HepG2 (cell line): ENCODE measurements around the gene HSPE1. TPM values are rescaled to one million over a fixed set of nuclear protein-coding genes. Genes with fewer than 3 reads are reported as not detected.
A peak's percentile ranks its signal among the peaks of the same experiment; 100 is the strongest.

Experiments
- AFF4 ChIP-seq: sonication (generic); formaldehyde crosslinking; IDR thresholded peaks from 2 replicates; pipeline ENCODE4 v1.4.0; 2020; ENCODE audit warnings: missing genetic modification reagents
- ATF4 ChIP-seq, 2 experiments: fragments of 450-650 bp in 1 of 2; sonication (generic) in 1 of 2; formaldehyde crosslinking; IDR thresholded peaks; 2 replicates each; pipeline versions ENCODE4 v1.5.0 to v1.8.0; 2020 to 2022; ENCODE audit warnings: mild to moderate bottlenecking in 1 of 2, missing genetic modification reagents in 1 of 2
- BRCA1 ChIP-seq: sonication (generic); formaldehyde crosslinking; IDR thresholded peaks from 2 replicates; pipeline ENCODE4 v1.4.0; 2020; ENCODE audit warnings: missing genetic modification reagents
- GATAD1 ChIP-seq: IDR thresholded peaks from 2 replicates; pipeline ENCODE4 v1.6.1; 2016; ENCODE audit warnings: missing genetic modification reagents, missing compliant biosample characterization
- GTF2F1 ChIP-seq: fragments of 150-350 bp; IDR thresholded peaks from 2 replicates; pipeline ENCODE4 v1.6.1; 2014; ENCODE audit warnings: low read length
- HDAC1 ChIP-seq: sonication (generic); formaldehyde crosslinking; IDR thresholded peaks from 2 replicates; pipeline ENCODE4 v1.5.1; 2020; ENCODE audit warnings: mild to moderate bottlenecking, missing genetic modification reagents
- HOXD1 ChIP-seq: sonication (generic); formaldehyde crosslinking; IDR thresholded peaks from 2 replicates; pipeline ENCODE4 v1.5.0; 2020; ENCODE audit warnings: missing genetic modification reagents
- MXD1 ChIP-seq: sonication (generic); formaldehyde crosslinking; IDR thresholded peaks from 2 replicates; pipeline ENCODE4 v1.4.0; 2020; ENCODE audit warnings: mild to moderate bottlenecking, missing genetic modification reagents
- RFXAP ChIP-seq: sonication (generic); formaldehyde crosslinking; IDR thresholded peaks from 2 replicates; pipeline ENCODE4 v1.4.0; 2020; ENCODE audit warnings: missing genetic modification reagents, borderline replicate concordance
- SIN3A ChIP-seq: IDR thresholded peaks from 2 replicates; pipeline ENCODE4 v1.6.1; 2011; ENCODE audit warnings: low read depth, mild to moderate bottlenecking, control low read depth, low read length, borderline replicate concordance
- ZMYM3 ChIP-seq: sonication (generic); formaldehyde crosslinking; IDR thresholded peaks from 2 replicates; pipeline ENCODE4 v1.5.1; 2020; ENCODE audit warnings: mild to moderate bottlenecking, missing genetic modification reagents
- ZNF276 ChIP-seq: sonication (generic); formaldehyde crosslinking; IDR thresholded peaks from 2 replicates; pipeline ENCODE4 v1.4.0; 2020; ENCODE audit warnings: mild to moderate bottlenecking, low read depth, missing genetic modification reagents
- ZNF335 ChIP-seq: sonication (generic); formaldehyde crosslinking; IDR thresholded peaks from 2 replicates; pipeline ENCODE4 v1.4.0; 2020; ENCODE audit warnings: missing genetic modification reagents
- ZNF460 ChIP-seq: sonication (generic); formaldehyde crosslinking; IDR thresholded peaks from 2 replicates; pipeline ENCODE4 v1.5.1; 2020; ENCODE audit warnings: missing genetic modification reagents, mild to moderate bottlenecking, borderline replicate concordance
- ZXDC ChIP-seq: sonication (generic); formaldehyde crosslinking; IDR thresholded peaks from 2 replicates; pipeline ENCODE4 v1.5.0; 2020; ENCODE audit warnings: mild to moderate bottlenecking, missing genetic modification reagents
- polyA plus RNA-seq, 8 experiments: library from polyadenylated mRNA; depleted of rRNA in 3 of 8; stranded (reverse) in 7 of 8; unstranded in 1 of 8; fragments of >200 nt; fragmentation: Illumina TruSeq in 4 of 8; extraction: Trizol in 4 of 8; gene quantifications; 2 replicates each; pipeline versions ENCODE4 v1.2.1 to v1.2.3, GENCODE V29; 2011 to 2016; ENCODE audit warnings: low read depth in 4 of 8, missing spikeins in 1 of 8, mixed read lengths in 1 of 8; ENCODE audit not compliant: insufficient read depth in 1 of 8
- total RNA-seq, 5 experiments: library from RNA; depleted of rRNA; stranded (reverse); fragments of >200 nt; fragmentation: Illumina TruSeq; extraction: Trizol; gene quantifications; 2 replicates each; pipeline ENCODE4 v1.2.3, GENCODE V29; 2016; ENCODE audit warnings: low read depth in 1 of 5

Gene HSPE1
- total and polyA plus RNA-seq, 2 of the 13 experiments (the other 11 are each of a cell fraction or from before 2014, with no cell fraction given), result 244 to 823 TPM

GRCh38 chr2:197453914-197454398, 46.2 kb upstream of the HSPE1 start (continued):
- TF ChIP-seq ZXDC (CRISPR knock-in tag) (0 out of 2 replicates have a peak, but pooled peaks have one; percentile 1), GTF2F1 (peak; percentile 89), RFXAP (peak; percentile 98), ZNF460 (CRISPR knock-in tag) (no peak), GATAD1 (peak; percentile 45; the same call in 1 of the 2 replicates), MXD1 (CRISPR knock-in tag) (no peak), ZMYM3 (CRISPR knock-in tag) (peak; percentile 26; the same call in 1 of the 2 replicates), ZNF335 (CRISPR knock-in tag) (peak; percentile 23; the same call in 1 of the 2 replicates), HDAC1 (CRISPR knock-in tag) (0 out of 2 replicates have a peak, but pooled peaks have one; percentile 46), SIN3A (0 out of 2 replicates have a peak, but pooled peaks have one; percentile 83), ATF4 (CRISPR knock-in tag; IDR thresholded peaks at IDR 0.05) (peak in 1 of 2 experiments; percentile 3; a peak in 1 of 4 replicates), ZNF276 (CRISPR knock-in tag) (peak; percentile 2; the same call in 1 of the 2 replicates), AFF4 (0 out of 2 replicates have a peak, but pooled peaks have one; percentile 52), BRCA1 (CRISPR knock-in tag) (no peak), HOXD1 (CRISPR knock-in tag) (peak; percentile 10; the same call in 1 of the 2 replicates)
